ENCODE measurements around the gene TIPARP. TPM values are rescaled to one million over a fixed set of nuclear protein-coding genes. Genes with fewer than 3 reads are reported as not detected.

Gene TIPARP
- total RNA-seq, 1 experiment from 2014 or later, result 22.1 TPM

DNA sequence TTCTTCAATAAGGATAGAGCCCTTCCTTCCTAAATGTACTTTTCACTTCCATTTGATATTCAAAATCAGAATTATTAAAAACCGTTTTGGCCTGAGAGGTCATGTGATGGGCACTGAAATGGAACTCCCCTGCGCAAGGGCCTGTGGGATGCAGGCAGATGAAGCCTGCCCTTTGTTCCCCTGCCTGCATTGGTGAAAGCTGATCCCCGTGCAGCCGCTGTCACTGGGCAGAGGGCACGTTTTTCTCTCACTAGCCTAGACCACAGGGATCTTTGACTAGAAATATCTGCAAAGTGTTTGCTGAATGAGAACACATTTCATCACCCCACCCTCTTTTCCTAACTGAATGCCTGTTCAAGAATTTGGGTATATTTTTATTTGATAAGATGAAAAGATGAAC, 74.9 kb downstream of the TIPARP start:
- ATAC-seq, result no peak
- no peak for DNase-seq (ENCODE audit: low read depth, low spot score)
- TF ChIP-seq REST (IDR thresholded peaks at IDR 0.05; ENCODE audit: insufficient read depth in 1 of 2, low read depth in 2 of 2, low read length in 1 of 2), result no peak
- no peak for TF ChIP-seq TCF7L2 (IDR thresholded peaks at IDR 0.05; ENCODE audit: low read depth, low read length)
- no peak for TF ChIP-seq SIN3A (IDR thresholded peaks at IDR 0.05; ENCODE audit: borderline replicate concordance, insufficient read depth, low read depth, low read length)
- TF ChIP-seq POLR2AphosphoS5 (IDR thresholded peaks at IDR 0.05; ENCODE audit: low read depth, low read length), result no peak
- TF ChIP-seq, protein P1, sequence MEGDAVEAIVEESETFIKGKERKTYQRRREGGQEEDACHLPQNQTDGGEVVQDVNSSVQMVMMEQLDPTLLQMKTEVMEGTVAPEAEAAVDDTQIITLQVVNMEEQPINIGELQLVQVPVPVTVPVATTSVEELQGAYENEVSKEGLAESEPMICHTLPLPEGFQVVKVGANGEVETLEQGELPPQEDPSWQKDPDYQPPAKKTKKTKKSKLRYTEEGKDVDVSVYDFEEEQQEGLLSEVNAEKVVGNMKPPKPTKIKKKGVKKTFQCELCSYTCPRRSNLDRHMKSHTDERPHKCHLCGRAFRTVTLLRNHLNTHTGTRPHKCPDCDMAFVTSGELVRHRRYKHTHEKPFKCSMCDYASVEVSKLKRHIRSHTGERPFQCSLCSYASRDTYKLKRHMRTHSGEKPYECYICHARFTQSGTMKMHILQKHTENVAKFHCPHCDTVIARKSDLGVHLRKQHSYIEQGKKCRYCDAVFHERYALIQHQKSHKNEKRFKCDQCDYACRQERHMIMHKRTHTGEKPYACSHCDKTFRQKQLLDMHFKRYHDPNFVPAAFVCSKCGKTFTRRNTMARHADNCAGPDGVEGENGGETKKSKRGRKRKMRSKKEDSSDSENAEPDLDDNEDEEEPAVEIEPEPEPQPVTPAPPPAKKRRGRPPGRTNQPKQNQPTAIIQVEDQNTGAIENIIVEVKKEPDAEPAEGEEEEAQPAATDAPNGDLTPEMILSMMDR (IDR thresholded peaks at IDR 0.05), result no peak
- in situ Hi-C loops (cut with HindIII; ENCODE audit: low pct_unique_long_range_greater_than_20kb, low sequenced_read_pairs) (no loop called here), intact Hi-C loops (cut with micrococcal nuclease; ENCODE audit: unreplicated experiment) (no loop called here)
- H3K9me3 ChIP-seq (ENCODE audit: control insufficient read depth, insufficient read depth, low read depth, low read length), result peaks cover 8% of the 10 kb centered on the region; the same call in 1 of the 2 replicates
- H3K4me3 ChIP-seq (ENCODE audit: low read depth in 2 of 2, low read length in 2 of 2), result no peak overlapping the region
- ChIA-PET POLR2A (no interaction called here), CTCF (no interaction called here)
- BruUV-seq (replicated peaks), result no TSS peak
- no peaks in the 10 kb centered on the region for H3K27me3 ChIP-seq (ENCODE audit: control insufficient read depth, insufficient read depth, low read length)
- H3K27ac ChIP-seq (ENCODE audit: low read length), result no peak overlapping the region
- peaks cover 12% of the 10 kb centered on the region for H3K4me1 ChIP-seq (ENCODE audit: control insufficient read depth, insufficient read depth, low read length)
- H3K36me3 ChIP-seq (ENCODE audit: control insufficient read depth, insufficient read depth, low read length), result no peaks in the 10 kb centered on the region

GRCh38 chr3:156750191-156750873, 75.9 kb downstream of the TIPARP start:
- TF ChIP-seq, protein P1 (IDR thresholded peaks at IDR 0.05), result no peak
- TF ChIP-seq TCF7L2 (IDR thresholded peaks at IDR 0.05; ENCODE audit: low read depth, low read length), result no peak
- no peak for TF ChIP-seq SIN3A (IDR thresholded peaks at IDR 0.05; ENCODE audit: borderline replicate concordance, insufficient read depth, low read depth, low read length)
- H3K4me1 ChIP-seq (ENCODE audit: control insufficient read depth, insufficient read depth, low read length), result peaks cover 12% of the 10 kb centered on the region
- no peak overlapping the region for H3K27ac ChIP-seq (ENCODE audit: low read length)
- ChIA-PET POLR2A (no interaction called here), CTCF (no interaction called here)
- in situ Hi-C loops (cut with HindIII; ENCODE audit: low pct_unique_long_range_greater_than_20kb, low sequenced_read_pairs), result no loop called here
- DNase-seq (ENCODE audit: low read depth, low spot score) (no peak), ATAC-seq (peak; percentile 68)
- no peaks in the 10 kb centered on the region for H3K27me3 ChIP-seq (ENCODE audit: control insufficient read depth, insufficient read depth, low read length)
- H3K9me3 ChIP-seq (ENCODE audit: control insufficient read depth, insufficient read depth, low read depth, low read length), result peaks cover 8% of the 10 kb centered on the region; the same call in 1 of the 2 replicates
- H3K36me3 ChIP-seq (ENCODE audit: control insufficient read depth, insufficient read depth, low read length), result no peaks in the 10 kb centered on the region
- BruUV-seq (replicated peaks), result no TSS peak
- intact Hi-C loops (cut with micrococcal nuclease; ENCODE audit: unreplicated experiment), result no loop called here
- H3K4me3 ChIP-seq (ENCODE audit: low read depth in 2 of 2, low read length in 2 of 2), result no peak overlapping the region
